AML-193 (cell line): Measurements from ENCODE around the gene PLXNB3.
A peak's percentile ranks its signal among the peaks of the same experiment; 100 is the strongest.

ENCODE experiments used
- DNase-seq, 2 experiments: peaks; one replicate each; lab custom pipeline; 2025; lab: John Stamatoyannopoulos, UW

PLXNB3 gene

DNA sequence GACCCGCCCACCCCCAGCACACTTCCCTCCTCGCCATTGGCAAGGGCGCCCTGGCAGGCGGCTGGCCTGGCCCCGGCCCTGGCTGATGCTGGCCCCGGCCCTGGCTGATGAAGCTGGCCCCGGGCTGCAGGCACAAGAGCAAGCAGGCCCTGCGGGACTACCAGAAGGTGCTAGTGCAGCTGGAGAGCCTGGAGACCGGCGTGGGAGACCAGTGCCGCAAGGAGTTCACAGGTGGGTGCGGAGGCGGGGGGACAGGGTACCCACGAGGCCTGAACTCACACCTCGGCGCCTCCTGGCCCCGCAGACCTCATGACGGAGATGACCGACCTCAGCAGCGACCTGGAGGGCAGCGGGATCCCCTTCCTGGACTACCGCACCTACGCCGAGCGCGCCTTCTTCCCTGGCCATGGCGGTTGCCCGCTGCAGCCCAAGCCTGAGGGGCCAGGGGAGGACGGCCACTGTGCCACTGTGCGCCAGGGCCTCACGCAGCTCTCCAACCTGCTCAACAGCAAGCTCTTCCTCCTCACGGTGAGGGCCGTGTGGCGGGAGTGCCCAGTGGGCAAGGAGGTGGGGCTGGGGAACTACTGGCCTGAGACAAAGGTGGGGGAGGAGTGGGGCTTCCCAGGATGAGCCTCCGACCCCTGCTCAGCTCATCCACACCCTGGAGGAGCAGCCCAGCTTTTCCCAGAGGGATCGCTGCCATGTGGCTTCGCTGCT is 10.7 kb downstream of the PLXNB3 start:
- DNase-seq, result no peak

DNA sequence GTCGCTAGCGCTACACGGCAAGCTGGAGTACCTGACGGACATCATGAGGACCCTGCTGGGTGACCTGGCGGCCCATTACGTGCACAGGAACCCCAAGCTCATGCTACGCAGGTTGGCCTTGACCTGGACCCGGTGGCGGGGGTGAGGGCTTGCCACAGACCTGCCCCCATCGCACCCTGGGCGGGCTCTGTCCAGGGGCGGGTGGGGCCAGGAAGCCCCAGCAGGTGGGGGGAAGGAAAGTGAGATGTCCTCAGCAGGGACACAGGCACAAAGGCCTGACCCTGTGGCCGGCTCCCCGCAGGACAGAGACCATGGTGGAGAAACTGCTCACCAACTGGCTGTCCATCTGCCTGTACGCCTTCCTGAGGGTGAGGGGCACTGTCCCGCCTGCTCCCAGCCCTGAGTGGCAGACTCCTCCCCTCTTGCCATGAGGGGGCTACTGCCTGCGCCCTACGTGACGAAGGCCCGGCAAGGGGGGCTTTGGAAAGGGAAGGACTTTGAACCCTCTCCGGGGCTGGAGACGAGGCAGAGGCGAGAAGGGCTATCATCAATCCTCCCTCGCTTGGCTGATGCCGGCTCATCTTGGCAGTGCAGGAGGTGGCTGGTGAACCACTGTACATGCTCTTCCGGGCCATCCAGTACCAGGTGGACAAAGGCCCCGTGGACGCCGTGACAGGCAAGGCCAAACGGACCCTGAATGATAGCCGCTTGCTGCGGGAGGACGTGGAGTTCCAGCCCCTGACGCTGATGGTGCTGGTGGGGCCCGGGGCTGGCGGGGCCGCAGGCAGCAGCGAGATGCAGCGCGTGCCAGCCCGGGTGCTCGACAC is 11.5 kb downstream of the PLXNB3 start:
- no peak for DNase-seq

DNA sequence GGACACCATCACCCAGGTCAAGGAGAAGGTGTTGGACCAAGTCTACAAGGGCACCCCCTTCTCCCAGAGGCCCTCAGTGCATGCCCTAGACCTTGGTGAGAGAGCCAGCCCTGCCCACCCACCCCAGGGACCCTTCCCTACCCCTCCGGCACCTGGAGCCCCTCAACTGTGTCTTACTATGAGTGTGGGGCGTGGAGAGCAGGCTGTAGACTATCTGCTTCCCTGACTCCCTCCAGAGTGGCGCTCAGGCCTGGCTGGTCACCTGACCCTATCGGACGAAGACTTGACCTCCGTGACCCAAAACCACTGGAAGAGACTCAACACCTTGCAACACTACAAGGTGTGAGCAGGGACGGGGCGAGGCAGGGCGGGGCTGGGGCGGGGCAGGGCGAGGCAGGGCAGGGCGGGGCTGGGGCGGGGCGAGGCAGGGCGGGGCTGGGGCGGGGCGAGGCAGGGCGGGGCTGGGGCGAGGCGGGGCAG is 12.1 kb downstream of the PLXNB3 start:
- DNase-seq, result no peak

DNA sequence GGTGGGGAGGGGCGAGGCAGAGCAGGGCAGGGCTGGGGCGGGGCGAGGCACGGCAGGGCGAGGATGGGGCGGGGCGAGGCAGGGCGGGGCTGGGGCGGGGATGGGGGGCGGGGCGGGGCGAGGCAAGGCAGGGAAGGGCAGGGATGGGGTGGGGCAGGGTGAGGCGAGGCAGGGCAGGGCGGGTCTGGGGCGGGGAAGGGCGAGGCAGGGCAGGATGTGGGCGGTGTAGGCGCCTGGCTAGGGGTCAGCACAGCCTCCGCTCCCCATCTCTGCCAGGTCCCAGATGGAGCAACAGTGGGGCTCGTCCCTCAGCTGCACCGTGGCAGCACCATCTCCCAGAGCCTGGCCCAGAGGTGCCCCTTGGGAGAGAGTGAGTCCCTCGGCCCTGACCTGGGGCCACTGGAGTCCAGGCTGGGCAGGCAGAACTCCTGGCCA is 12.6 kb downstream of the PLXNB3 start:
- no peak for DNase-seq

DNA sequence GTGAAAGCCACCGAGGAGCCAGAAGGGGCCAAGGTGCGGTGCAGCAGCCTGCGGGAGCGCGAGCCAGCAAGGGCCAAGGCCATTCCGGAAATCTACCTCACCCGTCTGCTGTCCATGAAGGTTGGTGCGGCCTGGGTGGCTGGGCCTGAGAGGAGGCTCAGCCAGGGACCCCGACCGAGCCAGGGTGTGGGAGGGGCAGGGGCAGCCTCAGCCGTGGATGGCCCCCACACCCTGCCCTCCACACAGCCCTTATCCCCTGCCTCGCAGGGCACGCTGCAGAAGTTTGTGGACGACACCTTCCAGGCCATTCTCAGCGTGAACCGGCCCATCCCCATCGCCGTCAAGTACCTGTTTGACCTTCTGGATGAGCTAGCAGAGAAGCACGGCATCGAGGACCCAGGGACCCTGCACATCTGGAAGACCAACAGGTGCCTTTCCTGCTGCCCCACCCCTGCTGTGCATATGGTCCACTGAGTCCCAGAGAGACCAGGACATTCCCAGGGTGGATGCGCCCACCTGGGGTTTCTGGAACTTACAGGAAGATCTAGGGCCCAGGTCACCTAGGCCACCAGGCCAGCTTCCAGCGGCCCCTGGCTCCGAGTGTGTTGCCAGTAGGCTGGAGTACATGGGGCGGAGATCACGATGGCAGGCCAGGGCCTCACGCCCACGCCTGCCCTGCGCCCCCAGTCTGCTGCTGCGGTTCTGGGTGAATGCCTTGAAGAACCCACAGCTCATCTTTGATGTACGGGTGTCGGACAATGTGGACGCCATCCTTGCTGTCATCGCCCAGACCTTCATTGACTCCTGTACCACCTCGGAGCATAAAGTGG is 13.4 kb downstream of the PLXNB3 start:
- DNase-seq, result no peak

DNA sequence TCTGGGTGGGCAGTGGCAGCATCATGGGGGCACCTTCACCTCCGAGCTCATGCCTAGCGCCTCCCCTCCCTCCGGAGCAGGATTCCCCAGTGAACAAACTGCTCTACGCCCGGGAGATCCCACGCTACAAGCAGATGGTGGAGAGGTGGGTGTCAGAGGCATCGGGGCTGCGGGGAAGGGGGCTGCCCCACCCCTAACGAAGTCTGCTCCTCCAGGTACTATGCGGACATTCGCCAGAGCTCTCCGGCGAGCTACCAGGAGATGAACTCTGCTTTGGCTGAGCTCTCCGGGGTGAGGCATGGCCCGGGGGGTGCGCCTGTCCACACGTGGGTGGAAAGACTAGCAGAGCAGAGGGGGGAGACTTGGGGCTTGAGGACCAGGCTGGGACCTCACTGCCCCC is 14.1 kb downstream of the PLXNB3 start:
- DNase-seq, result no peak

DNA sequence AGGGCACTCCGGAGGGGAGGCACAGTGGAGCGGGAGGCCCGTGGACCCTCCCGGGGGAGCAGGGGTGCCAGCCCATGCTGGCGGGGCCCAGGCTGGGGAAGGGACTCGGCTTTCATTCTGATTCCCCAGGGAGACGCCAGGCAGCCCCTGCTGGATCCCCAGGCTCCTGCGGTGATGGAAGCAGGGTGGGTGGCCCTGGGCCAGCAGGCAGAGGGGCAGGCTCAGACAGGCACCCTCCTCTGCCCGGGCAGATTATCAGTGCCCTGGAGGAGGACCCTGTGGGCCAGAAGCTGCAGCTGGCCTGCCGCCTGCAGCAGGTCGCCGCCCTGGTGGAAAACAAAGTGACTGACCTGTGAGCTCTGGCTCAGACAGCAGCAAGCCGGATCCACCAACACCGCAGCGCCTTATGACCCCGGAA is 14.6 kb downstream of the PLXNB3 start:
- DNase-seq, result no peak

DNA sequence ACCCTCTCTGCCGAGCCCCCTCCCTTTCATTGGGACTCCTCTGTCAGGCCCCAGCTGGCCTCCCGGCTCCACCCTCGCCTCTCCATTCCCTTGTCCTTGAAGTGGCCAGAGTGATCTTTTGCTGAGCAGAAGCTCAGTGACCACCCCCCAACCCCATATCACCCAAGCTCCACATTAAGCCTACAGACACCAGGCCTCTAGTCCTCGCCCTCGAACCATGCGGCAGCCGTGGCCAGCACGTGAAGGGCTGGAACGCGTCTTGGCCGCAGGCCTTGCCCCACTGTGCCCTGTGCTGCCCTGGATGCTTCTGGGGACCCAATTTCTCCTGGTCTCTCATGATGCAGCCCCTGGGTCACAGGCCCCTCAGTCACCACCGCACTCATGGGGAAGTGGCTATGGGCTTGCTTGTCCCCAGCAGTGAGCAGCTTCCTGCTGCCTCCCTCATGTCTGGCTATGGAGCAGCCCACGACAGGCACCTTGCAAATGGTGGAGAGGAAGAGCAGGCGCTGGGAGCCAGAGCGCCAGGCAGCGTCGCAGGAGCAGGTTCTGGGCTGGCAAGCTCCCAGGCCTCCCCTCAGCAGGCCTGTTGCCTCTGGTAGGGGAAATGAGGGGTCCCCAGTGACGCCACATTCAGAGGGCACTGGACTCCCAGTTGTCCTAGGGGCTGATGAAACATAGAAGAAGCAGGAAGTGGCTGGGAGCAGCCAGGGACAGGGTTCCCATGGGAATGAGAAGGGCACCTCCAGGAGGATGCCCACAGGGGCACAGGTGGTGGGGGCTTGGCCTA is 16.0 kb downstream of the PLXNB3 start:
- no peak for DNase-seq

DNA sequence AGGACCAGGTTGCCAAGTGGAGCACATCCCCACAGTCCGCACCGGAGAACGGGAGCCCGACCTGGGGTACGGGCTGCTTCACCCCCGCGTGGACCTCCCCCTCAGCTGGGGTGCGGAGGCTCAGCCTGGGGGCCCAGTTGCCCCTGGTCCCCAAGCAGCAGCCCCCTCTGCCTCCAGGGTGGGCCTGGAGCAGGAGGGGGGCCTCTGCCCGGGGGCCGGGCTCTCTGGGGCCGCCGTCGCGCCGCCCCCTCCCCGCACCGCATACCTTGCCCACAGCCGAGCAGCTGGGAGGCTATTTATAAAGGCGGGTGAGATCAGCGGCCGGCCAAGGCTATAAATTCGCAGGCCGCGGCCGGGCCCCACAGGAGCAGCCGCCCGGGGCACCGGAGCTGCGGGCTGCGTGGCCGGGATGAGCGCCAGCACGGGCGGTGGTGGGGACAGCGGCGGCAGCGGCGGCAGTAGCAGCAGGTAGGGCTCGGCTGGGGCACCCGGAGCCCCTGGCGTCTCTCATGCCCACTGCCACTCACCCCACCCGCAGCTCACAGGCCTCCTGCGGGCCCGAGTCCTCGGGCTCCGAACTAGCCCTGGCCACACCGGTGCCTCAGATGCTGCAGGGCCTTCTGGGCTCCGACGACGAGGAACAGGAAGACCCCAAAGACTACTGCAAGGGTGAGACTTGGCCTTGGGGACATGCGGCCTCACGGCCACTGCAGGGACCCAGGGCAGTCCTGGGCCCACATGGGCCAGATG is 16.8 kb downstream of the PLXNB3 start, which contains the start of gene SRPK3:
TSS of gene SRPK3 (plus strand) at position 364 of the 750 bp plus-strand sequence. CDS start at position 410, 46 bp downstream.
- no peak for DNase-seq

DNA sequence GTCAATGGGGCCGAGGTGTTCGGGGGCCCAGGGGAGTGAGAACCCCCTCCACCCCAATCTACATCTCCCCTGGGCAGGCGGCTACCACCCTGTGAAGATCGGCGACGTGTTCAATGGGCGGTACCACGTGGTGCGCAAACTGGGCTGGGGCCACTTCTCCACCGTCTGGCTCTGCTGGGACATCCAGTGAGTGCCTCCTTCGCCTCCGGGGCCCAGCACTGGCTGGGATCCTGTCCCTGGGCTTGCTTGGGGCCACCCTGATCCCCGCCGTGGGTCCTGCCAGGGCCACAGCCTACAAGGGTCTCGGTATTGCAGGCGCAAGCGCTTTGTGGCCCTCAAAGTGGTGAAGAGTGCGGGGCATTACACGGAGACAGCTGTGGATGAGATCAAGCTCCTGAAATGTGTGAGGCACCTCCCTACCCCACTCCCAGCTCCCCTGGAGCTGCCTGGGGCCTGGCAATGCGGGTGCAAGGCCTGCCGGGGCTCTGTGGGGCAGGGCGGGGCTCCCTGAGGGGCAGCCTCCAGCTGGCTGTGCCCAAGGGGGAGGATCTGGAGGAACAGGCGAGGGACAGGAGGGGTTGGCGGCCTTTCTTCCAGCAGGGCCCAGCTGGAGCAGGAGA is 17.5 kb downstream of the PLXNB3 start:
- no peak for DNase-seq

DNA sequence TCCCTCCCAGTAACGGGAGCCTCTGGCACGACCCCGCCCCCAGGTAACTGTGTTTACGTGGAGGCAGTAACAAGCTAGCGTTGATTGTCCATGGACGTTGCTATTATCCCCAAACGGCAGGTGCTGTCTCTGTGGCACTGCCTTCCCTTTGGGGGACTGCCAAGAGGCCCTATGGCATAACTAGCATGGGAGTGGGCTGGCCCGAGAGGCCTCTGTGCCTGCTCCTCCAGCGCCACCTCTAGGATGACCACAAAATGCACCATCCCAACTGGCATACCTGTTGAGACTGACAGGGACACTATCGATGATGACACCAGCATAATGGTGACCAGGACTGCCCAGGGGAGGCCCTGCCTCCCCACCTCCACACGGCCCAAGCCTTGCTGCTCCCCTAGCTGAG is 18.3 kb downstream of the PLXNB3 start:
- DNase-seq, result no peak

DNA sequence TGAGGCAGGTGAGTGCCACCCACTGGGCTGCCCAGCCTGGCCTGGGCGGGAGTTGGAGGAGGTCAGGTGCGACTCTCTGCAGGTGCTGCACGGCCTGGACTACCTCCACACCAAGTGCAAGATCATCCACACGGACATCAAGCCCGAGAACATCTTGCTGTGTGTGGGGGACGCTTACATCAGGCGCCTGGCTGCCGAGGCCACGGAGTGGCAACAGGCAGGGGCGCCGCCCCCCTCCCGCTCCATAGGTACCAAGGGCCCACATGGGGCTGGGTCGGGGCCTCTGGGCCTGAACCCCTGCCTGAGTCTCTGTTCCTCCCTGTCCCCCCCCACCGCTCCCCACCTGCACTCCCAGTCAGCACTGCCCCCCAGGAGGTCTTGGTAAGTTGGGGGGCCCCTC is 18.8 kb downstream of the PLXNB3 start:
- DNase-seq, result no peak

DNA sequence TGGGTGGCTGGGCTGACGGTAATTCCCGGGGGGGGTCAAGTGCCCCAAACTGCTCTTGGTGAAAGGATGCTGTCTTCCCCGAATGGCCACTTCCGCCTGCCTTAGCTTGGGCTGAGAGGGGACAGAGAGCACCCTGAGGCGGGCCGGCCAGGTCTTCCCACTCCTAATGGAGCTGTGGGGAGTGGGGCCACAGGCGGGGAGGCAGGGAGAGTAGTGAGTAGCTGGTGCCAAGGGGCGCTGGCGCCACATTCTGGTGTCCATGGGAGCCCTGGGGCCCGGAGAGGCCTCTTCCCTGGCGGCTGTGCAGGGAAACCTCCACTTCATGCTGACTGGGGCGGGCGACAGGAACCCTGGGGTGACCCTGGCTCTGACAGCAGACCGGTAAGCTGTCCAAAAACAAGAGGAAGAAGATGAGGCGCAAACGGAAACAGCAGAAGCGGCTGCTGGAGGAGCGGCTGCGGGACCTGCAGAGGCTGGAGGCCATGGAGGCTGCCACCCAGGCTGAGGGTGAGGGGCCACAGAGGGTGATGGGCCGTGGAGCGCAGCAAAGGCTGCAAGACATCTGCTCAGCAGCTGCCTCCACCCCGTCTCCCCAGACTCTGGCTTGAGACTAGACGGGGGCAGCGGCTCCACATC is 19.4 kb downstream of the PLXNB3 start:
- DNase-seq, result no peak

DNA sequence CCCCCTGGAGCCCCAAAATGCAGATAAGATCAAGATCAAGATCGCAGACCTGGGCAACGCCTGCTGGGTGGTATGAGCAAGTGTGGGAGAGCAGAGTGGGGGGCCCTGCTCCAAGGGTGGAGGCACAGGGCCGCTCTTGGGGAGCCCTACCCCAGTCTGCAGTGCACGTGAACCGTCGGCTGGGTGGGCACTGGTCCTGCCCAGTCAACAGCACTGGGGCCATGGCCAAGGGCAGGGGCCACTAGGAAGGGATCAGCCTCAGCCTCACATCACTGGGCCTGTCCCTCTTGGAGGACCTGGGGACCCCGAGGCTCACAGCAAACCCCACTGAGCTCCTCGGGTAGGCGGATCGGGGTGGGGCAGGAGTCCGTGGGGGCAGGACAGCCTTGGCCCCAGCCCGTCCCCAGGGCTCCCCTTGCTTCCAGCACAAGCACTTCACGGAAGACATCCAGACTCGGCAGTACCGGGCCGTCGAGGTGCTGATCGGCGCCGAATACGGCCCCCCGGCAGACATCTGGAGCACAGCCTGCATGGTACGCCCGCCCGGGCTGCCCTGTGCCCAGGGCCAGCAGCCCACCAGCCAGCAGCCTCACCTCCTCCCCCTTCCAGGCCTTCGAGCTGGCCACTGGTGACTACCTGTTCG is 20.4 kb downstream of the PLXNB3 start:
- no peak for DNase-seq

DNA sequence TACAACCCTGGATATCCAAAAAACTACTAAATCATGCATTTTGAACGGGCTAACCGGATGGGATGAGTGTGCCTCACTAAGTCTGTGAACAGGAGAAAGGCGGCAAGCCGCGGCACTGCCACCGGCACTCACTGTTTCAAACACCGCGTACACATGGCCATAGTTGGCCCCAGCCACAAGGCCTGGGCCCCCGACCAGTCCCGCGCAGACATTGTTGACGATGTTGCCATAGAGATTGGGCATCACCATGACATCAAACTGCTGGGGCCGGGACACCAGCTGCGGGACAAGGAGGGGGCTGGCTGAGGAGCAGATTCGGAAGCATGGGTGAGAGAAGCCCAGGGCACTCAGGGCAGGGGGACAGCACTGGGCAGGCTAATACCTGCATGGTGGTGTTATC is 22.6 kb downstream of the PLXNB3 start:
- no peak for DNase-seq

DNA sequence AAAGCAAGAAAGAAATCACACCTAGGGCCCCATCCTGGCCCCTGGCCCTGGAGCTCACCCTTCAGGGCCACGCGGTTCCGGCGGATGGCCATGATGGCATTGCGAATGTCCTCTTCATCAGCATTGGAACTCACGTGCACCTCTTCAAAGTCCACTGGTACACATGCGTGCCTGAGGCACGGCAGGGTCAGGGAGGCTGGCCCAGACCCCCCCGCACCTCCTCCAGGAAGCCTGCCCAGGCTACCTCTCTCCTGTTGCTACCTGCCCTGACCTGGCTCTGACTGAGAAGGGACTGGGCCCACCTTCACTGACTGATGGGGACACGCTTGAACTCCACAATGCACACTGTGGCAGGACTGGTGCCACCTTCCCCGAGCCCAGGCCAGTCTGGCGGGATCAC is 25.6 kb downstream of the PLXNB3 start:
- no peak for DNase-seq

DNA sequence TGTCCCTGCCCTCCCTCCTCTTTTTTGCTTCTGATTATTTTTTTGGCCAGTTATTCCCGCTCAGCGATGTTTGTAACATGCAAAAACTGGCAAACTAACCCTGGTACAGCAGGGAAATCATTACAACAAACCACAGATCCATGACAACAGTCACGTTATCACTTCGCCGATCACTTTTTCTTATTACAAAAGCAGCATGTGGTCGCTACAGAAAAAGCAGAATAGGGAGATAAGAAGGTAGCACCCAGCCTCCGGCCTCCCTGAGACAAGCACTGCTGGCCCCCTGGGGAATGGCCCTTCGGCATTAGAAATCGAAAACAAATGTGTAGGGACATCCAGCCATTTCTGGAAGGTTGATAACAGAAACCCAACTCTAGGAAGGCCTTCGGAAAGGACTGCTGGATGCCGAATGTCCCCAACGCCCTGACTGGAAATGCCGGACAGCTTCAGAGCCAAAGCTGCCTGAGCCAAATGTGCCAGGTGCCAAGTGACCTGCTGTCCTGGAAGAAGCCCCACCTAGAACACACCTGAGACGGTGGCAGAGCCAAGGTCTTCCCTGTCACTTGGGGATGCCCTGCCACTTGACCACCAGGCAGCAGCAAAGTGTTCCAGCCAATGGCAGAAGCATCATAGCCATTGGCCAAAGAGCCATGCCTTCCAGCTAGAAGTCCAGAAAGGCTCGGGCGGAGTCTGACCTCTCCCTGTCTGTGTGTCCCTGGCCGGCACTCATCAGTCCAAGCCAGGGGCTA is 27.2 kb downstream of the PLXNB3 start:
- no peak for DNase-seq

DNA sequence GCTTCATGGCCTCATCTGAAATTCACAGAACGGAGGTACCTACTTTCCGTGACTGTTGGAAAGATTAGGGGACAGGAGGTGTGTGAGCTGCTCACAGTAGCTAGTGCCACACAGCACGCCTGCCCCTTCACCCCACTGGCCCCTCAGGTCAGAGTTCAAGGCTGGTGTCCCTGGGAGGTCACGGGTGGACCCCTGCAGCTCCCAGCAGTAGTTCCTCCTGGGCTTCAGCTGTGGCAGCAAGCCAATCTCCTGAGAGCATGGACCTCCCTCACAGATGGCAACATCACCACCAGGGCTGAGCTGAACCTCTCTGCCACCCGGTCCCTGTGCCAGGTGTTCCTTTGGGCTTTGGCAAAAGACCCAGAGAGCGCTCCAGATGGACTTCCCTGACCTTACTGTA is 28.3 kb downstream of the PLXNB3 start:
- DNase-seq, result no peak

DNA sequence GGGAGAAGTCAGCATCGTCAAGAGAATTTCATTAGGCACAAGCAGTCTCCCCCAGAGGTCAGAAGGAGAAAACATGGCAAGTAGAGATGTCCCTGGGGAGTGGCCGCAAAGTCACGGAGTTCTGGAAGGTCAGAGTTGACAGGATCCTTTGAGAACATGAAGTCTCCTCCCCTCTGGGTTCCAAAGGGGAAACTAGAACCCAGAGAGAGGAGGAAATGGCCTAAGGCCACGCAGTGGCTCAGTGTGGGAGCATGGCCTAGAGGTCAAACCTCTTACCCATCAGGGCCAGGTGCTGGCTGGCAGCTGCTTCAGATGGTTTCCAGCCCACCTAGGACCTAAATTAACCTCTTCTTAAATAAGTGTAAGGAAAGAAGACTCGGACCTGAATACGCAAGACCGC is 29.2 kb downstream of the PLXNB3 start:
- peak; percentile 9 to 10 for DNase-seq
